GM12875 (cell line): ENCODE data around the gene VEPH1.

ENCODE experiments used
- H3K4me3 ChIP-seq: one replicate; pipeline ENCODE4 v1.5.1; 2011; ENCODE audit warnings: low read depth, low read length, control low read depth
- CTCF ChIP-seq: IDR thresholded peaks from 2 replicates; pipeline ENCODE4 v1.5.1; 2011; ENCODE audit warnings: low read depth, mild to moderate bottlenecking, control low read depth, inconsistent platforms, low read length, moderate library complexity, borderline replicate concordance; ENCODE audit not compliant: insufficient read depth

Gene VEPH1

GRCh38 chr3:157232141-157232540, 271.1 kb downstream of the VEPH1 start:
- no peak overlapping the region for H3K4me3 ChIP-seq
- no peak for TF ChIP-seq CTCF

GRCh38 chr3:157231071-157231470, 272.1 kb downstream of the VEPH1 start:
- H3K4me3 ChIP-seq: no peak overlapping the region
- TF ChIP-seq CTCF: no peak

GRCh38 chr3:157226173-157226847, 276.9 kb downstream of the VEPH1 start:
- TF ChIP-seq CTCF: no peak
- no peak overlapping the region for H3K4me3 ChIP-seq

GRCh38 chr3:157225001-157225400, 278.2 kb downstream of the VEPH1 start:
- TF ChIP-seq CTCF: no peak
- no peak overlapping the region for H3K4me3 ChIP-seq

GRCh38 chr3:157220883-157221282, 282.3 kb downstream of the VEPH1 start:
- TF ChIP-seq CTCF: no peak
- H3K4me3 ChIP-seq: no peak overlapping the region

- H3K4me3 ChIP-seq: no peak overlapping the region
- TF ChIP-seq CTCF: no peak
Observed at GRCh38 chr3:157220211-157220610, 283.0 kb downstream of the VEPH1 start.

GRCh38 chr3:157219215-157219614, 284.0 kb downstream of the VEPH1 start:
- TF ChIP-seq CTCF: no peak

More at GRCh38 chr3:157219215-157219614, 284.0 kb downstream of the VEPH1 start:
- no peak overlapping the region for H3K4me3 ChIP-seq
